Measurements from ENCODE around the gene SIGLEC15.

GRCh38 chr18:45835057-45835636 lies 9.7 kb downstream of the SIGLEC15 start:
- TF ChIP-seq FOXA1 (IDR thresholded peaks at IDR 0.05) = no peak
- no peak for TF ChIP-seq REST (IDR thresholded peaks at IDR 0.05)
- TF ChIP-seq CTCF (IDR thresholded peaks at IDR 0.05; ENCODE audit: low read depth, low read length, missing input control) = no peak
- no peak for TF ChIP-seq SP1 (IDR thresholded peaks at IDR 0.05)
- TF ChIP-seq ATF3 (IDR thresholded peaks at IDR 0.05) = no peak
- no peak for TF ChIP-seq MAX (IDR thresholded peaks at IDR 0.05)

Measured in liver (tissue), 3 donors.